GM10266 (cell line): ENCODE measurements around the gene CREB5.

Experiments used
- DNase-seq: peaks from one replicate; pipeline ENCODE4 v3.0.0; 2012; ENCODE audit errors: extremely low spot score
- CTCF ChIP-seq: IDR thresholded peaks from 2 replicates; pipeline ENCODE4 v1.5.1; 2012; ENCODE audit warnings: mild to moderate bottlenecking, low read depth; ENCODE audit not compliant: control insufficient read depth, insufficient read depth; ENCODE audit errors: missing control alignments

Gene CREB5

GRCh38 chr7:28704706-28705105 is 292.4 kb downstream of the CREB5 start:
- DNase-seq: no peak
- TF ChIP-seq CTCF: no peak

GRCh38 chr7:28705350-28705749 is 293.0 kb downstream of the CREB5 start:
- DNase-seq: peak; percentile 48

GRCh38 chr7:28706584-28706983 is 294.3 kb downstream of the CREB5 start:
- DNase-seq: no peak
- no peak for TF ChIP-seq CTCF

More at GRCh38 chr7:28705350-28705749, 293.0 kb downstream of the CREB5 start:
- no peak for TF ChIP-seq CTCF

GRCh38 chr7:28707291-28707690 is 295.0 kb downstream of the CREB5 start:
- no peak for DNase-seq
- no peak for TF ChIP-seq CTCF

GRCh38 chr7:28708033-28708951 is 296.0 kb downstream of the CREB5 start:
- DNase-seq: no peak
- no peak for TF ChIP-seq CTCF

GRCh38 chr7:28709748-28710147 is 297.4 kb downstream of the CREB5 start:
- no peak for DNase-seq
- TF ChIP-seq CTCF: no peak

GRCh38 chr7:28711114-28711513 is 298.8 kb downstream of the CREB5 start:
- no peak for DNase-seq
- no peak for TF ChIP-seq CTCF
